VCaP (cell line): ENCODE results near the gene SMIM13.

ENCODE experiments used
- H3K27ac ChIP-seq: fragments of 450-650 bp; 2 replicates; pipeline ENCODE4 v1.5.1; 2017
- TF ChIP-seq, protein P1 (sequence below): fragments of 450-650 bp; conservative IDR thresholded peaks from 2 replicates; pipeline ENCODE4 v1.5.1; 2017; ENCODE audit warnings: mild to moderate bottlenecking, moderate library complexity

SMIM13 gene

DNA sequence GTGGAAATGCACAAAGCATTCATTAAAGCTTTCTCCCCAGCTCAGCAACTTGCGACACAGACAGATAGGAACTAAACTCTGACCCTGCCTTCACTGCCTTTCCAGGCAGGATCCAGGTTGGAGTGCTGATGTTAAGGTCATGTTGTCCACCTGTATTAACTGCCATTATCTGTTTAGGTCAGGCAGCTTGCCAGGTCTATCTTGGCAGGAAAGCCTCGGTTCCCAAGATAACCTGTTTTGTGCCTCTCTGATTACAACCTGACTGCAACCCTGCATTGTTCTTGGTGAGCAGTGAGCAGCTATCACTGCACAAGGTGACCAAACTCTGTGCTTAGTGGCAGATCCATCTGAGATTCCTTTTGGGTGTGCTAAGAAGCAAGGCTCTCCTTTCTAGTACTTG is 26.3 kb upstream of the SMIM13 start:
- H3K27ac ChIP-seq = peak overlapping the region; percentile 91
- TF ChIP-seq, protein P1, sequence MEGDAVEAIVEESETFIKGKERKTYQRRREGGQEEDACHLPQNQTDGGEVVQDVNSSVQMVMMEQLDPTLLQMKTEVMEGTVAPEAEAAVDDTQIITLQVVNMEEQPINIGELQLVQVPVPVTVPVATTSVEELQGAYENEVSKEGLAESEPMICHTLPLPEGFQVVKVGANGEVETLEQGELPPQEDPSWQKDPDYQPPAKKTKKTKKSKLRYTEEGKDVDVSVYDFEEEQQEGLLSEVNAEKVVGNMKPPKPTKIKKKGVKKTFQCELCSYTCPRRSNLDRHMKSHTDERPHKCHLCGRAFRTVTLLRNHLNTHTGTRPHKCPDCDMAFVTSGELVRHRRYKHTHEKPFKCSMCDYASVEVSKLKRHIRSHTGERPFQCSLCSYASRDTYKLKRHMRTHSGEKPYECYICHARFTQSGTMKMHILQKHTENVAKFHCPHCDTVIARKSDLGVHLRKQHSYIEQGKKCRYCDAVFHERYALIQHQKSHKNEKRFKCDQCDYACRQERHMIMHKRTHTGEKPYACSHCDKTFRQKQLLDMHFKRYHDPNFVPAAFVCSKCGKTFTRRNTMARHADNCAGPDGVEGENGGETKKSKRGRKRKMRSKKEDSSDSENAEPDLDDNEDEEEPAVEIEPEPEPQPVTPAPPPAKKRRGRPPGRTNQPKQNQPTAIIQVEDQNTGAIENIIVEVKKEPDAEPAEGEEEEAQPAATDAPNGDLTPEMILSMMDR = no peak

DNA sequence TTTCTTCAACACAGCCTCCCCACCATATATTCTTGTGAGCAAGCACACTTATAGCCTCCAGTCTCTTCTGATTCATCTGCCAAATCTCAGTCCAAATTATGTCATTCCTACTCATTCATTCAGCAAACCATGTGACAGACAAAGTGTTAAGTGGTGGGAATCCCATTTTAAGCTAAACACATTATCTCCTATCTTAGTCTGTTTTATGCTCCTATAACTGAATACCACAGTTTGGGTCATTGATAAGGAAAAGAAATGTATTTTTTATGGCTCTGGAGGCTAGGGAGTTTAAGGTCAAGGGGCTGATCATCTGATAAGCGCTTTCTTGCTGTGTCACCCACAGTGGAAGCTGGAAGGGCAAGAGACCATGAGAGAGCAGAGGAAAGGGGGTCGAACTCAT is 23.9 kb upstream of the SMIM13 start:
- H3K27ac ChIP-seq = no peak overlapping the region
- TF ChIP-seq, protein P1 = no peak

DNA sequence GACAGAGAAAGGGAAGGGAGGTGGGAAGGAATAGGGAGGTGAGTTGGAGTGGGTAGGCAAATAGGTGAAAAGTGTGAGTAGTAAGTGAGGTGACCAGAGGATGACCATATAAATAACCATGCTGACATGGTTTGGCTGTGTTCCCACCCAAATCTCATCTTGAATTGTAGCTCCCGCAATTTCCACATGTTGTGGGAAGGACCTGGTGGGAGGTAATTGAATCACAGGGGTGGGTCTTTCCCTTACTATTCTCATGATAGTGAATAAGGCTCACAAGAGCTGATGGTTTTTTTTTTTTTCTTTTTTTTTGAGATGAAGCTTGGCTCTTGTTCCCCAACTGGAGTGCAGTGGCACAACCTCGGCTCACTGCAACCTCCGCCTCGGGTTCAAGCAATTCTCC is 21.5 kb upstream of the SMIM13 start:
- no peak overlapping the region for H3K27ac ChIP-seq
- TF ChIP-seq, protein P1 = no peak

DNA sequence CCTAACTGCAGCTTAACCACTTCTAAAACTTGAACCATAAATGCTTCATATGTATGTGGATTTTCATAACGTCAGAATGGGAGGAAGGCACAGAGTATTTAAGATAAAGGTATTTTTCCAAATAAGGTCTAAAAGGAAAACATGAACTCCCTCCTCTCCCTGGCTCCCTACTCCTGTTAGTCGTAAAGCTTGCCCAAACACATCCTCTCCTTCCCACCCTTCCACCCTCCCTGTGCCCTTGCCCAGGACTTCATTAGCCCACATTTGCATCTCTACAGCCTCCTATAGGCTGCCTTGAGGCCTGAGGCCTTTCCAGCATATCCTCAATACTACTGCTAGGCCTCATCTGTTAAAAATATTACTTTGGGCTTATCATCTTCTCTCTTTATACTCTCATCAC is 17.1 kb upstream of the SMIM13 start:
- TF ChIP-seq, protein P1 = no peak
- no peak overlapping the region for H3K27ac ChIP-seq

DNA sequence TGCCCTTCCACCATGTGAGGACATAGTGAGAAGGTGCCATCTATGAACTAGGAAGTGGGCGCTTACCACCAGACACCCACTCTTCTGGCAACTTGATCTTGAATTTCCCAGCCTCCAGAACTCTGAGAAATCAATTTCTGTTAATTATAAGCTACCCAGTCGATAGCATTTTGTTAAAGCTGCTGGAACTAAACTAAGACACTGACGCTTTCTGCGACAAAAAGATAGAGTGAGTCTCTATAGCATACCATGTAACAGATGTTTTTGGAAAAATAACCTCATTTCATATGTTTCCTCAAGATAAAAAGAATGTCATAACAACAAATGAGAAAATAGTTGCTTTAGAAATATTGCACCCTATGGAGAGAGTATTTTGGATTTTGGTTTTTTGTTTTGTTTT is 15.4 kb upstream of the SMIM13 start:
- no peak overlapping the region for H3K27ac ChIP-seq
- TF ChIP-seq, protein P1 = no peak

DNA sequence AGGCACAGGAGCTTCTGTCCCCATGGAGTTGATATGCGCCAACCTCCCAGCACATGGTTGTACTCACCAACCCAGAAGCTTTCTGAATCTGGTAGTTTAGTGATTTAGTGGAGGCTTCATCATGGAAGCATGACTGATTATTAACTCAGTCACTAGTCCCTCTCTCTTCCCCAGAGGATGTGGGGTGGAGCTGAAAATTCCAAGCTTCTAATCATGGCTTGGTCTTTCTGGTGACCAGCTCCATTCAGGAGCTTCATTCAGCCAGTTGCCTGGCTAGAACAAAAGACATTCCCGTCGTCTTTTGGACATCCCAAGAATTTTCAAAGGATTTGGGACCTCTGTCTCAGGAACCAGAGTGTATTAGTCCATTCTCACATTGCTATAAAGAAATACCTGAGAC is 13.3 kb upstream of the SMIM13 start:
- TF ChIP-seq, protein P1 = no peak
- H3K27ac ChIP-seq = no peak overlapping the region

- H3K27ac ChIP-seq = no peak overlapping the region
Observed at GRCh38 chr6:11083491-11083890, 10.1 kb upstream of the SMIM13 start.

More at GRCh38 chr6:11083491-11083890, 10.1 kb upstream of the SMIM13 start:
- TF ChIP-seq, protein P1 = no peak
